Measurements from ENCODE around the gene ACACB. TPM values are rescaled to one million over a fixed set of nuclear protein-coding genes. Genes with fewer than 3 reads are reported as not detected.

The ACACB gene
- total RNA-seq, 1 donor = 3.9 TPM

GRCh38 chr12:109293106-109293505 is 176.7 kb downstream of the ACACB start:
- TF ChIP-seq, protein P1, sequence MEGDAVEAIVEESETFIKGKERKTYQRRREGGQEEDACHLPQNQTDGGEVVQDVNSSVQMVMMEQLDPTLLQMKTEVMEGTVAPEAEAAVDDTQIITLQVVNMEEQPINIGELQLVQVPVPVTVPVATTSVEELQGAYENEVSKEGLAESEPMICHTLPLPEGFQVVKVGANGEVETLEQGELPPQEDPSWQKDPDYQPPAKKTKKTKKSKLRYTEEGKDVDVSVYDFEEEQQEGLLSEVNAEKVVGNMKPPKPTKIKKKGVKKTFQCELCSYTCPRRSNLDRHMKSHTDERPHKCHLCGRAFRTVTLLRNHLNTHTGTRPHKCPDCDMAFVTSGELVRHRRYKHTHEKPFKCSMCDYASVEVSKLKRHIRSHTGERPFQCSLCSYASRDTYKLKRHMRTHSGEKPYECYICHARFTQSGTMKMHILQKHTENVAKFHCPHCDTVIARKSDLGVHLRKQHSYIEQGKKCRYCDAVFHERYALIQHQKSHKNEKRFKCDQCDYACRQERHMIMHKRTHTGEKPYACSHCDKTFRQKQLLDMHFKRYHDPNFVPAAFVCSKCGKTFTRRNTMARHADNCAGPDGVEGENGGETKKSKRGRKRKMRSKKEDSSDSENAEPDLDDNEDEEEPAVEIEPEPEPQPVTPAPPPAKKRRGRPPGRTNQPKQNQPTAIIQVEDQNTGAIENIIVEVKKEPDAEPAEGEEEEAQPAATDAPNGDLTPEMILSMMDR (IDR thresholded peaks at IDR 0.05; ENCODE audit: insufficient read depth, low read depth, low read length) = no peak
- DNase-seq (ENCODE audit: low read depth) = no peak

DNA sequence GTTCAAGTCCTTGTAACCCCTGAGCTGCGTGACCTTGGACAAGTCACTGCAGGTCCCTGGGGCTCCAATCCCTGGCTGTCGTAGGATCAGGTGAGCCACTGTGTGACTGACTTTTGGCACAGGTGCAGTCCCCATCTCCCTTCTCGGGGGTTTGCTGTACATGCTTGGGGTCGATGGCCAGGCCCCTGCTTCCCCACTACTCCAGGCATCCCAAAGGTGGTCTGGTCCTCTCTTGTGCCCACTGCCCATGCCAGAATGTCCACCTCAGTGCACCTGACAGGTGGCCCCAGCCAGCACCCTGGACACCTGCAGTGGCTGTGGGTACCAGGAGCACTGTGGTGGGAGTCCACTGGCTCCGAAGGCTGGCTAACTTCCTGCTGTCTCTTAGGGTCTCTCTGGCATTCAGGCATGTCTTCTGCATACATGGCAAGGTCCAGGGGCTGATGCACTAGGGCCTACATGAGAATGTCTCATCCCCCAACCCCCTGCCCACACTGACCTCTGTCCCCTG is 178.0 kb downstream of the ACACB start:
- H3K4me3 ChIP-seq (ENCODE audit: low read depth, low read length) = no peak overlapping the region
- TF ChIP-seq, protein P1 (IDR thresholded peaks at IDR 0.05; ENCODE audit: insufficient read depth, low read depth, low read length) = no peak
- no peak for DNase-seq (ENCODE audit: low read depth)

More at GRCh38 chr12:109293106-109293505, 176.7 kb downstream of the ACACB start:
- no peak overlapping the region for H3K4me3 ChIP-seq (ENCODE audit: low read depth, low read length)

- no peak for DNase-seq (ENCODE audit: low read depth)
These were observed 179.5 kb downstream of the ACACB start for GRCh38 chr12:109295764-109296425.

GRCh38 chr12:109296431-109296830 is 180.0 kb downstream of the ACACB start:
- DNase-seq (ENCODE audit: low read depth) = no peak
- TF ChIP-seq, protein P1 (IDR thresholded peaks at IDR 0.05; ENCODE audit: insufficient read depth, low read depth, low read length) = no peak
- H3K4me3 ChIP-seq (ENCODE audit: low read depth, low read length) = no peak overlapping the region

More at GRCh38 chr12:109295764-109296425, 179.5 kb downstream of the ACACB start:
- no peak overlapping the region for H3K4me3 ChIP-seq (ENCODE audit: low read depth, low read length)
- TF ChIP-seq, protein P1 (IDR thresholded peaks at IDR 0.05; ENCODE audit: insufficient read depth, low read depth, low read length) = no peak

DNA sequence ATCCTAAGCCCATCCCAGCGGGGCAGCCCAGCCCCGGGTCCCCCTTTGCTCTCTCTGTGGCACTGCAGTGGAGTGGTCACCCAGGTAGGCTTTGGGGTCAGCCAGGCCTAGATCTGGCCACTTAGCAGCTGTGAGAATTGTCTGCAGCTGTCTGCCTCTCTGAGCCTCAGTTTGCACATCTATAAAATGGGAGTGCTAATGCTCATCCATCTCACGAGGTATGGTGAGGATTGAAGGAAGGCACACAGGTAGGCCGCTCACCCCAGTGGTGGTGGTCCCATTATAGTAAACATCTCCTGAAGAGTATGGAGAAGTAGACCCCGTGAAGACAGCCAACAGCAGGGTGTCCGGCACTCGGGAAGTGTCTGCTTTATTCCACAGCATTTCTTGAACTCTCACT is 183.5 kb downstream of the ACACB start:
- DNase-seq (ENCODE audit: low read depth) = no peak
- no peak overlapping the region for H3K4me3 ChIP-seq (ENCODE audit: low read depth, low read length)
- TF ChIP-seq, protein P1 (IDR thresholded peaks at IDR 0.05; ENCODE audit: insufficient read depth, low read depth, low read length) = no peak

- TF ChIP-seq, protein P1 (IDR thresholded peaks at IDR 0.05; ENCODE audit: insufficient read depth, low read depth, low read length) = no peak
- H3K4me3 ChIP-seq (ENCODE audit: low read depth, low read length) = no peak overlapping the region
- DNase-seq (ENCODE audit: low read depth) = no peak
These were observed 185.3 kb downstream of the ACACB start for GRCh38 chr12:109301643-109302168.
